ENCODE data around the gene PPP1R8.
"Not testable (repeated sequence)": the region's sequence is repeated elsewhere in the genome, so short reads cannot be mapped to it uniquely, and the experiment has no call there.

Gene PPP1R8

GRCh38 chr1:27830621-27831440 is at the start of gene PPP1R8:
TSS of gene PPP1R8 (plus strand) at chr1:27830782. CDS start at chr1:27830836, 54 bp downstream.
- peak; percentile 93 for DNase-seq

DNA sequence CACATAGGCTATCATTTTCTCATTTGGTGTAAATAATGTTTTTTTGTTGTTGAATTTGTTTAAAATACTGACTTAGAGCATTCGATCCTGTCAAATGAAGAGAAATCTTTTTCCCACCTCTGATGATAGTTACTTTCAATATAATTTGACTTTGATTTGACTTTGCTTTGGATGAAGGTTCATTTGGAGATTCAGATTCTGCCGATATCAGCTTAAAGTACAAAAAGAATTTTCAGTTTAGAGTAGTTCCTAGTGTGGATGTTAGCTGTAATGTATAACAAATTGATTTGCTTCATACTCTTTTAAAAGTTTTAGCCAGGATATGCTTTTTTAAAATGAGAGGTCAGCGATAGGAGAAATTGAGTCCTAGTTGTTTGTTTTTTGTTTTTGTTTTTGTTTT is 47.6 kb upstream of the PPP1R8 start:
- DNase-seq: no peak

DNA sequence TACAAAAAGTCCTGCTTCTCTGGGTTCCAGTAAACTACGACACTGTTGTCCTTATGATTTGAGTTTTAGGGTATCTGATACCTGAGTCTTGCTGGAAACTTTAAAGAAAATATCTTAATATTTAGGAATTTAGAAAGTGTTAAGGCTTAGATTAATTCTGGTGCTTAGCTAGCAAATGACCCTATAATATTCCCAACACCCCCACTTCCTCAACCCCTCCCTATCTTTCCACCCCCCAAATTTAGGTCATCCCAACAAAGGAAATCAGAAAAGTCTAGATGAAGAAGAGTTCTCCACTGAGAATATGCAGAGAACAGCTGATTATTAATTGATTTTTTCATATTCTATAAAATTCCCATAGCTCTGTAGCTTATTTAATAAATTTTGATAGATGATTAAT is 45.9 kb upstream of the PPP1R8 start:
- DNase-seq: no peak

- no peak for DNase-seq
Measured at GRCh38 chr1:27785781-27786455, 44.7 kb upstream of the PPP1R8 start.

DNA sequence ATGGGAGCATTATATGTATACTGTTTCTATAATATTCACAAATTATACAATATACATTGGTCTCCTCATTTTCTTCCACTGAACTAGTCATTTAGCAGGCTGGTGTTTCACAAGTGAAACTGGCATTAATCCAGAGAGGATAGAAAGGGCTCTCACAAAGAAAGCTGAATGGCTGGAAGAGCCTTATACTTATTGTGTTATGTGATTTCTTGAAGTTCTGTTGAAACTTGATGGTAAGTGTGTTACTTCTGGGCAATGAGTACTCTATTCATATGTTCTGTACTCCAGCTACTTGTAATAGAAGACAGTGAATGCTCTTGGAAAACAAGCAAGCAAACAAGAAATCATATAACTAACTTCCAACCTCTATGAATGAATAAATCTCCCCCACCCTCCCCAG is 42.7 kb upstream of the PPP1R8 start:
- no peak for DNase-seq

- peak; percentile 39 for DNase-seq
Measured at GRCh38 chr1:27789540-27790041, 41.0 kb upstream of the PPP1R8 start.

GRCh38 chr1:27790270-27790669 is 40.3 kb upstream of the PPP1R8 start:
- DNase-seq: not testable (repeated sequence)

GRCh38 chr1:27795601-27796000 is 35.0 kb upstream of the PPP1R8 start:
- DNase-seq: no peak

DNA sequence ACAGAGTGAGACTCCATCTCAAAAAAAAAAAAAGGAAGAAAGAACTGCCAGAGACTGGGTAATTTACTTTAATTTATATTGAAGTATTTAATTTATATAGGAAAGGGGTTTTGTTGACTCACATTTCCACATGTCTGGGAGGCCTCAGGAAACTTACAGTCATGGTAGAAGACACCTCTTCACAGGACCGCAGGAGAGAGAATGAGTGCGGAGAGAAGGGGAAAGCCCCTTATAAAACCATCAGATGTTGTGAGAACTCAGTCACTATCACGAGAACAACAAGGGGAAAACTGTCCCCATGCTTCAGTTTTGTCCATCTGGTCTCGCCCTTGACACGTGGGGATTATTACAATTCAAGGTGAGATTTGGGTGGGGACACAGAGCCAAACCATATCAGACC is 25.8 kb upstream of the PPP1R8 start:
- DNase-seq: no peak

- no peak for DNase-seq
Measured at GRCh38 chr1:27806758-27807157, 23.8 kb upstream of the PPP1R8 start.

DNA sequence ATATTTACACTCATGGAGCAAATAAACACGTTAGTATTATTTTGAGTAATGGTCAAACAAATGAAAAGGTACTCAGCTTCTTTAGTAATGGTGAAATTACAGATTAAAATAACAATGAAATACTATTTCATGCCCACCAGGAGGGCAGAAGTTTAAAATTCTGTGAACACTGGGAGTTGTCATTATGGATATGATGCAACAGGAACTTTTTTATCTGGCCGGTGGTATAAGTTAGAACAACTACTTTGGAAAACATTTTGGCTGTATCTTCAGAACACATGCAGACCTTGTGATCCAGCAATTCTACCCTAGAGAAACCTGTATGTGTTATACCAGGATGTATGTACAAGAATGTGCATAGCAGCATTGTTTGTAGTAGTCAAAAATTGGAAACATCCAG is 23.2 kb upstream of the PPP1R8 start:
- DNase-seq: no peak

- DNase-seq: not testable (repeated sequence)
Measured at GRCh38 chr1:27808131-27808530, 22.5 kb upstream of the PPP1R8 start.

- DNase-seq: no peak
Measured at GRCh38 chr1:27809883-27810282, 20.7 kb upstream of the PPP1R8 start.

- no peak for DNase-seq
Measured at GRCh38 chr1:27811741-27812500, 18.7 kb upstream of the PPP1R8 start.

DNA sequence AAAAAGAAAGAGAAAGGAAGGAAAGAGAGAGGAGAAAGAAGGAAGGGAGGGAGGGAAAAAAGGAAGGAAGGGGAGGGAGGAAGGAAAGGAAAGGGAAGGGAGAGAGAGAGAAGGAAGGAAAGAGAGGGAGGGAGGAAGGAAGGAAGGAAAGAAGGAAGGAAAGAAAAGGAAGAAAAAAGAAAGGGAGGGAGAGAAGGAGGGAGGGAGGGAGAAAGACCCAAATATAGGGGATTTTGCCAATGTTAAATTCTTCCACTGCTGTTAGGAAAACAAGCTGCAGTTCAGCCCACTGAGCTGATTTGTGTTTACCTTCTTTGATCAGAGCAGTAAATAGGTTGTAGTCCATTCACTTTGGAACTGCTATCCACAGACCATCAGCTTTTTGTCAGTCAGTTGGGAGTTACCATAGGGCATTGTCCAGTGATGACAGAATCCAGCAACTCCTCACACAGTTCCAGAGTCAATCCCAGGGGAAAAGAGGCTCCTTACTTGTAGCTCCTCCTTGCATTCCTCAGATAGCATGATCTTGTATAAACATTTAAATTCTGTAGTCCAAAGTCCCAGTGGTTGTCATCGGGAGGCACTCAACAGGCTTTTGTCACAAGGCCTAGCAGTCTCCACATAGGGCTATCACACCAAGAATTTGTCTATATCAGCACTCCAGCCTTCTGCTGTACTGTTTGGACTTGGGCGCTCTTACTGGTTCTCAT is 13.5 kb upstream of the PPP1R8 start:
- DNase-seq: no peak

GRCh38 chr1:27821761-27822315 is 8.7 kb upstream of the PPP1R8 start:
- no peak for DNase-seq

GRCh38 chr1:27823784-27824183 is 6.8 kb upstream of the PPP1R8 start:
- no peak for DNase-seq

- DNase-seq: no peak
Measured at GRCh38 chr1:27824411-27824810, 6.2 kb upstream of the PPP1R8 start.

GRCh38 chr1:27829339-27829960 is 1.1 kb upstream of the PPP1R8 start:
- not testable (repeated sequence) for DNase-seq

GRCh38 chr1:27831568-27832410 is 1.2 kb downstream of the PPP1R8 start:
- DNase-seq: no peak

- no peak for DNase-seq
Measured at GRCh38 chr1:27832762-27833161, 2.2 kb downstream of the PPP1R8 start.
